HepG2 (cell line): ENCODE data around the gene TM2D1. TPM values are rescaled to one million over a fixed set of nuclear protein-coding genes. Genes with fewer than 3 reads are reported as not detected.
A peak's percentile ranks its signal among the peaks of the same experiment; 100 is the strongest.

Experiments used
- FIP1L1 ChIP-seq: fragments of 200-400 bp; formaldehyde crosslinking; IDR thresholded peaks from 2 replicates; pipeline ENCODE4 v1.6.1; 2018; ENCODE audit warnings: low read depth, mild to moderate bottlenecking, low read length, moderate library complexity, borderline replicate concordance; ENCODE audit not compliant: insufficient read depth
- GATA4 ChIP-seq: sonication (generic); IDR thresholded peaks from 2 replicates; pipeline ENCODE4 v1.6.1; 2016; ENCODE audit warnings: antibody characterized with exemption, low read depth, borderline replicate concordance
- IKZF4 ChIP-seq: sonication (generic); formaldehyde crosslinking; IDR thresholded peaks from 2 replicates; pipeline ENCODE4 v1.5.1; 2020; ENCODE audit warnings: borderline replicate concordance, mild to moderate bottlenecking, low read depth, missing genetic modification reagents; ENCODE audit errors: not compliant biosample characterization
- MTA1 ChIP-seq: sonication (generic); formaldehyde crosslinking; IDR thresholded peaks from 2 replicates; pipeline ENCODE4 v1.4.0; 2020; ENCODE audit warnings: missing genetic modification reagents, mild to moderate bottlenecking, borderline replicate concordance
- ONECUT2 ChIP-seq: sonication (generic); formaldehyde crosslinking; IDR thresholded peaks from 2 replicates; pipeline ENCODE4 v1.4.0; 2020; ENCODE audit warnings: missing genetic modification reagents
- SOX13 ChIP-seq, 3 experiments: fragments of 450-650 bp in 1 of 3; sonication (generic) in 1 of 3; formaldehyde crosslinking in 1 of 3; IDR thresholded peaks in 2 of 3; conservative IDR thresholded peaks in 1 of 3; 2 replicates each; pipeline versions ENCODE4 v1.5.0 to v1.6.1; 2016 to 2020; ENCODE audit warnings: antibody characterized with exemption in 1 of 3, mild to moderate bottlenecking in 1 of 3, missing compliant biosample characterization in 1 of 3, missing genetic modification reagents in 1 of 3, moderate library complexity in 1 of 3
- U2AF2 ChIP-seq: fragments of 200-400 bp; formaldehyde crosslinking; IDR thresholded peaks from 2 replicates; pipeline ENCODE4 v1.6.1; 2017; ENCODE audit warnings: low read depth, mild to moderate bottlenecking, low read length
- ZNF10 ChIP-seq: sonication (generic); formaldehyde crosslinking; IDR thresholded peaks from 2 replicates; pipeline ENCODE4 v1.4.0; 2020; ENCODE audit warnings: mild to moderate bottlenecking, low read depth, missing genetic modification reagents, borderline replicate concordance
- ZNF749 ChIP-seq: sonication (generic); formaldehyde crosslinking; IDR thresholded peaks from 2 replicates; pipeline ENCODE4 v1.8.0; 2022; ENCODE audit warnings: mild to moderate bottlenecking, missing genetic modification reagents, moderate library complexity, borderline replicate concordance
- ZNF773 ChIP-seq: sonication (generic); formaldehyde crosslinking; IDR thresholded peaks from 2 replicates; pipeline ENCODE4 v1.4.0; 2020; ENCODE audit warnings: missing genetic modification reagents, borderline replicate concordance
- polyA plus RNA-seq, 8 experiments: library from polyadenylated mRNA; depleted of rRNA in 3 of 8; stranded (reverse) in 7 of 8; unstranded in 1 of 8; fragments of >200 nt; fragmentation: Illumina TruSeq in 4 of 8; extraction: Trizol in 4 of 8; gene quantifications; 2 replicates each; pipeline versions ENCODE4 v1.2.1 to v1.2.3, GENCODE V29; 2011 to 2016; ENCODE audit warnings: low read depth in 4 of 8, missing spikeins in 1 of 8, mixed read lengths in 1 of 8; ENCODE audit not compliant: insufficient read depth in 1 of 8
- total RNA-seq, 5 experiments: library from RNA; depleted of rRNA; stranded (reverse); fragments of >200 nt; fragmentation: Illumina TruSeq; extraction: Trizol; gene quantifications; 2 replicates each; pipeline ENCODE4 v1.2.3, GENCODE V29; 2016; ENCODE audit warnings: low read depth in 1 of 5
- TF ChIP-seq, protein P1 (sequence below): sonication (generic); formaldehyde crosslinking; IDR thresholded peaks from 2 replicates; pipeline ENCODE4 v1.4.0; 2020; ENCODE audit warnings: mild to moderate bottlenecking, missing genetic modification reagents, borderline replicate concordance
- TF ChIP-seq, protein P2 (sequence below): sonication (generic); formaldehyde crosslinking; IDR thresholded peaks from 2 replicates; pipeline ENCODE4 v1.4.0; 2020; ENCODE audit warnings: missing genetic modification reagents
- TF ChIP-seq, protein P3 (sequence below): IDR thresholded peaks from 2 replicates; pipeline ENCODE4 v1.6.1; 2012; ENCODE audit warnings: low read length, improper control_type of control experiment
- TF ChIP-seq, protein P4 (sequence below): sonication (generic); formaldehyde crosslinking; IDR thresholded peaks from 2 replicates; pipeline ENCODE4 v1.4.0; 2020; ENCODE audit warnings: missing genetic modification reagents, borderline replicate concordance

Gene TM2D1
- total and polyA plus RNA-seq, 2 of the 13 experiments (the other 11 are each of a cell fraction or from before 2014, with no cell fraction given) = 26.6 to 49.0 TPM

DNA sequence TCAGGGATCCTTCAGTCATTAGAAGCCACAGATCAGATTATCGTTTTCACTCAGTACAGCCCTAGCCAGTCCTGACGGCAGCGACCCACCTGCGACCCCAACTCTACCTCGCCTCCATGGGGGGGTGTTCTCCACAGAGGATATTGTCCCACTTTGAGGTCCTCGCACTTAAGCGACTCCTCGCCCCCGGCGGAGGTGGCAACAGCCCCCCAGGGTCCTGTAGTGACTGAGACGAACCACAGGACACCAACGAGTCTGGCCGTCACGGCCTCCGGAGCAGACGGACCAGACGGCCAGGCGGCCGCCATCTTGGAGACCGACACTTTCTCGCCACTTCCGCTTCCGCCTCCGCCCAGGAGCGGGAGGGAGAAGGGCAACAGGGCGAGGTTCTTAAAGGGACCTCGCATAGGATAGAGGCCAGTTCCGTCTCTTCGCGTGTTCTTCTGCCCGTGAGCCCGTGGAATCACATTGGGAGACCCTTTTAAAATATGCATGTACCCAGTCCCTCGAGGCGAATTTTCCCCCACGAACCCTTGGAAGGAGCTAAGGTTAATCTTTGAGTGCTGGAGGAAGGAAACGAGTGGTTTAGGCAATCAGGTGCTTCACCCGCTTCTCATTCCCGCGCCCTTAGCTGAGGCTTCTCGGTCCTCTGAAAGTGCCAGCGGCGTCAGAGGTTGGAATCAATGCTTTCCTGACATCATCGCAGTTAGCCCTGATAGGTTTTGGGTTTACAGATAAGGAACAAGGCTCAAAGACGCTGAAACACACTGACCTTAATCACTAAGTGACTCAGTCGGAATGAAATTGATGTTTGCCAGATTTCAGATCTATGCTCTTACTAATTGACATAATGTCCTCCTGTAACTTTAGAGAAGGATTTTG, at the start of gene TM2D1 (continued):
- TF ChIP-seq SOX13 (IDR thresholded peaks at IDR 0.05) (no peak), SOX13 (CRISPR knock-in tag; conservative IDR thresholded peaks at IDR 0.05 in 1 of 2, IDR thresholded peaks at IDR 0.05 in 1 of 2) (peak in 1 of 2 experiments; percentile 45; a peak in 1 of 4 replicates), MTA1 (CRISPR knock-in tag) (peak; percentile 84; the same call in 1 of the 2 replicates), IKZF4 (peak; percentile 44), ZNF749 (CRISPR knock-in tag) (peak; percentile 45; the same call in 1 of the 2 replicates), FIP1L1 (no peak), ZNF773 (CRISPR knock-in tag) (no peak), U2AF2 (no peak), GATA4 (peak; percentile 47; the same call in 1 of the 2 replicates), ZNF10 (CRISPR knock-in tag) (no peak), ONECUT2 (CRISPR knock-in tag) (no peak)
- TF ChIP-seq, protein P1, sequence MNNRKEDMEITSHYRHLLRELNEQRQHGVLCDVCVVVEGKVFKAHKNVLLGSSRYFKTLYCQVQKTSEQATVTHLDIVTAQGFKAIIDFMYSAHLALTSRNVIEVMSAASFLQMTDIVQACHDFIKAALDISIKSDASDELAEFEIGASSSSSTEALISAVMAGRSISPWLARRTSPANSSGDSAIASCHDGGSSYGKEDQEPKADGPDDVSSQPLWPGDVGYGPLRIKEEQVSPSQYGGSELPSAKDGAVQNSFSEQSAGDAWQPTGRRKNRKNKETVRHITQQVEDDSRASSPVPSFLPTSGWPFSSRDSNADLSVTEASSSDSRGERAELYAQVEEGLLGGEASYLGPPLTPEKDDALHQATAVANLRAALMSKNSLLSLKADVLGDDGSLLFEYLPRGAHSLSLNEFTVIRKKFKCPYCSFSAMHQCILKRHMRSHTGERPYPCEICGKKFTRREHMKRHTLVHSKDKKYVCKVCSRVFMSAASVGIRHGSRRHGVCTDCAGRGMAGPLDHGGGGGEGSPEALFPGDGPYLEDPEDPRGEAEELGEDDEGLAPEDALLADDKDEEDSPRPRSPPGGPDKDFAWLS = no peak
- TF ChIP-seq, protein P2, sequence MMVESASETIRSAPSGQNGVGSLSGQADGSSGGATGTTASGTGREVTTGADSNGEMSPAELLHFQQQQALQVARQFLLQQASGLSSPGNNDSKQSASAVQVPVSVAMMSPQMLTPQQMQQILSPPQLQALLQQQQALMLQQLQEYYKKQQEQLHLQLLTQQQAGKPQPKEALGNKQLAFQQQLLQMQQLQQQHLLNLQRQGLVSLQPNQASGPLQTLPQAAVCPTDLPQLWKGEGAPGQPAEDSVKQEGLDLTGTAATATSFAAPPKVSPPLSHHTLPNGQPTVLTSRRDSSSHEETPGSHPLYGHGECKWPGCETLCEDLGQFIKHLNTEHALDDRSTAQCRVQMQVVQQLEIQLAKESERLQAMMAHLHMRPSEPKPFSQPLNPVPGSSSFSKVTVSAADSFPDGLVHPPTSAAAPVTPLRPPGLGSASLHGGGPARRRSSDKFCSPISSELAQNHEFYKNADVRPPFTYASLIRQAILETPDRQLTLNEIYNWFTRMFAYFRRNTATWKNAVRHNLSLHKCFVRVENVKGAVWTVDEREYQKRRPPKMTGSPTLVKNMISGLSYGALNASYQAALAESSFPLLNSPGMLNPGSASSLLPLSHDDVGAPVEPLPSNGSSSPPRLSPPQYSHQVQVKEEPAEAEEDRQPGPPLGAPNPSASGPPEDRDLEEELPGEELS (CRISPR knock-in tag) = peak; percentile 53; the same call in 1 of the 2 replicates
- TF ChIP-seq, protein P3, sequence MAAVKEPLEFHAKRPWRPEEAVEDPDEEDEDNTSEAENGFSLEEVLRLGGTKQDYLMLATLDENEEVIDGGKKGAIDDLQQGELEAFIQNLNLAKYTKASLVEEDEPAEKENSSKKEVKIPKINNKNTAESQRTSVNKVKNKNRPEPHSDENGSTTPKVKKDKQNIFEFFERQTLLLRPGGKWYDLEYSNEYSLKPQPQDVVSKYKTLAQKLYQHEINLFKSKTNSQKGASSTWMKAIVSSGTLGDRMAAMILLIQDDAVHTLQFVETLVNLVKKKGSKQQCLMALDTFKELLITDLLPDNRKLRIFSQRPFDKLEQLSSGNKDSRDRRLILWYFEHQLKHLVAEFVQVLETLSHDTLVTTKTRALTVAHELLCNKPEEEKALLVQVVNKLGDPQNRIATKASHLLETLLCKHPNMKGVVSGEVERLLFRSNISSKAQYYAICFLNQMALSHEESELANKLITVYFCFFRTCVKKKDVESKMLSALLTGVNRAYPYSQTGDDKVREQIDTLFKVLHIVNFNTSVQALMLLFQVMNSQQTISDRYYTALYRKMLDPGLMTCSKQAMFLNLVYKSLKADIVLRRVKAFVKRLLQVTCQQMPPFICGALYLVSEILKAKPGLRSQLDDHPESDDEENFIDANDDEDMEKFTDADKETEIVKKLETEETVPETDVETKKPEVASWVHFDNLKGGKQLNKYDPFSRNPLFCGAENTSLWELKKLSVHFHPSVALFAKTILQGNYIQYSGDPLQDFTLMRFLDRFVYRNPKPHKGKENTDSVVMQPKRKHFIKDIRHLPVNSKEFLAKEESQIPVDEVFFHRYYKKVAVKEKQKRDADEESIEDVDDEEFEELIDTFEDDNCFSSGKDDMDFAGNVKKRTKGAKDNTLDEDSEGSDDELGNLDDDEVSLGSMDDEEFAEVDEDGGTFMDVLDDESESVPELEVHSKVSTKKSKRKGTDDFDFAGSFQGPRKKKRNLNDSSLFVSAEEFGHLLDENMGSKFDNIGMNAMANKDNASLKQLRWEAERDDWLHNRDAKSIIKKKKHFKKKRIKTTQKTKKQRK = no peak
- TF ChIP-seq, protein P4, sequence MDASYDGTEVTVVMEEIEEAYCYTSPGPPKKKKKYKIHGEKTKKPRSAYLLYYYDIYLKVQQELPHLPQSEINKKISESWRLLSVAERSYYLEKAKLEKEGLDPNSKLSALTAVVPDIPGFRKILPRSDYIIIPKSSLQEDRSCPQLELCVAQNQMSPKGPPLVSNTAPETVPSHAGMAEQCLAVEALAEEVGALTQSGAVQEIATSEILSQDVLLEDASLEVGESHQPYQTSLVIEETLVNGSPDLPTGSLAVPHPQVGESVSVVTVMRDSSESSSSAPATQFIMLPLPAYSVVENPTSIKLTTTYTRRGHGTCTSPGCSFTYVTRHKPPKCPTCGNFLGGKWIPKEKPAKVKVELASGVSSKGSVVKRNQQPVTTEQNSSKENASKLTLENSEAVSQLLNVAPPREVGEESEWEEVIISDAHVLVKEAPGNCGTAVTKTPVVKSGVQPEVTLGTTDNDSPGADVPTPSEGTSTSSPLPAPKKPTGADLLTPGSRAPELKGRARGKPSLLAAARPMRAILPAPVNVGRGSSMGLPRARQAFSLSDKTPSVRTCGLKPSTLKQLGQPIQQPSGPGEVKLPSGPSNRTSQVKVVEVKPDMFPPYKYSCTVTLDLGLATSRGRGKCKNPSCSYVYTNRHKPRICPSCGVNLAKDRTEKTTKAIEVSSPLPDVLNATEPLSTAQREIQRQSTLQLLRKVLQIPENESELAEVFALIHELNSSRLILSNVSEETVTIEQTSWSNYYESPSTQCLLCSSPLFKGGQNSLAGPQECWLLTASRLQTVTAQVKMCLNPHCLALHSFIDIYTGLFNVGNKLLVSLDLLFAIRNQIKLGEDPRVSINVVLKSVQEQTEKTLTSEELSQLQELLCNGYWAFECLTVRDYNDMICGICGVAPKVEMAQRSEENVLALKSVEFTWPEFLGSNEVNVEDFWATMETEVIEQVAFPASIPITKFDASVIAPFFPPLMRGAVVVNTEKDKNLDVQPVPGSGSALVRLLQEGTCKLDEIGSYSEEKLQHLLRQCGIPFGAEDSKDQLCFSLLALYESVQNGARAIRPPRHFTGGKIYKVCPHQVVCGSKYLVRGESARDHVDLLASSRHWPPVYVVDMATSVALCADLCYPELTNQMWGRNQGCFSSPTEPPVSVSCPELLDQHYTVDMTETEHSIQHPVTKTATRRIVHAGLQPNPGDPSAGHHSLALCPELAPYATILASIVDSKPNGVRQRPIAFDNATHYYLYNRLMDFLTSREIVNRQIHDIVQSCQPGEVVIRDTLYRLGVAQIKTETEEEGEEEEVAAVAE (CRISPR knock-in tag) = peak; percentile 49; the same call in 1 of the 2 replicates
